NCI-H69 (cell line): Measurements from ENCODE around the gene RTF1.
"Not testable (repeated sequence)": the region's sequence is repeated elsewhere in the genome, so short reads cannot be mapped to it uniquely, and the experiment has no call there.

Source experiments
- DNase-seq: peaks from one replicate; lab custom pipeline; 2025; lab: John Stamatoyannopoulos, UW

Gene RTF1

DNA sequence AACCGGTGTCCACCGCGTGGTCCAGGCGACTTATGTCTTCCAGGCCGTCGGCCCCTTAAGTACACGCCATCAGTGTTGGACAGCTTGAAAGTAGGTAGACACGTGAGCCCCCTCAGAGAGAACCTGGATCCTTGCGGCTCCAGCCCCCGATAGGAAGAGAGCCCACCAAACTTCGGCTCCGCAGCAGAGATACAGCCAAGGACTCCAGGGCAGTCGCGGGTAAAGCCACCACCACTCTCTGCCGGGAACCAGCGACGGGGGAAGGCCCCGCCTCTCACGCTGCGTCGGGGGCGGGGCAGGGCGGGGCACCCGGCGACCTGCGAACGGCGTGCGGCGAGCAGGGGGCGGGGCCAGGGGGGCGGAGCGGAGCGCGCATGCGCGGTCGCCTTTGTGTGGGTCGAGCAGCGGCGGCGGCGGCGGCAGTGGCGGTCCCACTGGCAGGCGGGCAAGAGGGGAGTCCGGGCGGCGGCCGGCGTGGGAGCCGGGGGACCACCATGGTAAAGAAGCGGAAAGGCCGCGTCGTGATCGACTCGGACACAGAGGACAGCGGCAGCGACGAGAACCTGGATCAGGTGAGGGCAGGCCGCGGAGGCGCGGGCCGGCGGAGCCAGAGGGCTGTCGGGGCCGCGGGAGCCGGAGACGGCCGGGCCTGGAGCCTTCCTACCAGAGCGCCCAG, at the start of gene RTF1:
TSS of gene RTF1 (plus strand) at position 354 of the 676 bp plus-strand sequence. CDS start at position 375, 21 bp downstream.
- peak; percentile 96 for DNase-seq

DNA sequence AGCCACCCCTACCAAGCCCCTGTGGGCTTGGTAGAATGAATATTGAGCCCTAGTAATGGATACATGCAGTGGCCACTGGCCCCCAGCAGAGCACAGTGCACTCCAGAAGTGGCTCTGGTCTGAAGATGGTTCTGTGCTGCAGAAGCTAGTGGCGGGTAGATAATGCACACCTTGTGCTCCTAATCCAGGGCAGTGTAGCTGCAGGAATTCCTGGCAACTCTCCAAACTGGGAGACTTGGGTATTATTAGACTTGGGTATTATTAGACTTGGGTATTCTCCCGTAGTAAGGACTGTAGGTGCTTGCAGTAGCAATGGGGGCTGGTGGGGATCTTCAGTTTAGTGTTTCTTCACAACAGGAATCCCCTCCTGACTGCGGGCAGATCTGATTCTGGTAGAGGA, 49.5 kb upstream of the RTF1 start:
- no peak for DNase-seq

DNA sequence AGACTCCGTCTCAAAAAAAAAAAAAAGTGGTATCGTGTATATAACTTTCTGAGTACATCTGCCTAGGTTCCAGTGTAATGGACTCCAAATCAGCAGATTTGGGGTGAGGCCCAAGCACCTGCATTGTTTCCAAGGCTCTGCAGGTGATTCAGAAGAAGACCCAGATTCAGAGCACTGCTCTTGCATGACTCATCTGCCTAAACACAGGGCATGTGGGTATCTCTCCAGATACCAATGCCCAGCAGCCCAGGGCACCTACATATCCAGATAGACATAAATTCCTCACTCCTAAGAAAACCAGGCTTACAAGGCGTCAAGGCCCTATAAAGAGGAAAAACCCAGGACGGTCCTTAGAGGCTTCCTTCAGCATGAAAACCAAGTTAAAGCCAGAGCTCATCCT, 38.9 kb upstream of the RTF1 start:
- no peak for DNase-seq

DNA sequence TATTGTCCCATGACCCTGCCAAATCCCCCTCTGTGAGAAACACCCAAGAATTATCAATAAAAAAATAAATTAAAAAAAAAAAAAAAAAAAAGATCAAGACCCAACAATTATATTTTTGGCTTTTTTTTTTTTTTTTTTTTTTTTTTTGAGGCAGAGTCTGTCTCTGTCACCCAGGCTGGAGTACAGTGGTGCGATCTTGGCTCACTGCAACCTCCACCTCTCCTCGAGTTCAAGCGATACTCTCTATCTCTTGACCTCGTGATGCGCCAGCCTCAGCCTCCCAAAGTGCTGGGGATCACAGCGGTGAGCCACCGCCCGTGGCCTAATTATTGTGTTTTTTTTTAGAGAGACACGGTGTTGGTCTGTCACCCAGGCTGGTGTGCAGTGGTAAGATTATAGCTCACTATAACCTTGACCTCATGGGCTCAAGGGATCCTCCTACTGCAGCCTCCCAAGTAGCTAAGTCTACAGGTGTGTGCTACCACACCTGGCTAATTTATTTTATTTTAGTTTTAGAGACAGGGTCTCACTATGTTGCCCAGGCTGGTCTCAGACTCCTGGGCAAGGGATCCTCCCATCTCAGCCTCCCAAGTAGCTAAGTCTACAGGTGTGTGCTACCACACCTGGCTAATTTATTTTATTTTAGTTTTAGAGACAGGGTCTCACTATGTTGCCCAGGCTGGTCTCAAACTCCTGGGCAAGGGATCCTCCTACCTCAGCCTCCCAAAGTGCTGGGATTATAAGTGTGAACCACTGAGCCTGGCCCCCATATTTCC, 32.7 kb upstream of the RTF1 start:
- DNase-seq: not testable (repeated sequence)

DNA sequence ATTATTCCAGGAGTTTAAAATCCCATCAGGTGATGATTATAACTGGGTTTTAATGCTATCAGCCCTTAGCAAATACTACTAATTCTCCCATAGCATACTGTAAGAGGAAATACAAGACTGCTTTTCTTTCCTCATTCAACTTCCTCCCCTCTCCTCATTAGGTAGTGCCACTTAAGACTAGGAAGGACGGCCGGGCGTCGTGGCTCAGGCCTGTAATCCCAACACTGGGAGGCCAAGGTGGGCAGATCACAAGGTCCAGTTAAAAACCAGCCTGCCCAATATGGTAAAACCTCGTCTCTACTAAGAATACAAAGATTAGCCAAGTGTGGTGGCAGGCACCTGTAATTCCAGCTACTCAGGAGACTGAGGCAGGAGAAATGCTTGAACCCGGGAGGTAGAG, 29.2 kb upstream of the RTF1 start:
- no peak for DNase-seq

DNA sequence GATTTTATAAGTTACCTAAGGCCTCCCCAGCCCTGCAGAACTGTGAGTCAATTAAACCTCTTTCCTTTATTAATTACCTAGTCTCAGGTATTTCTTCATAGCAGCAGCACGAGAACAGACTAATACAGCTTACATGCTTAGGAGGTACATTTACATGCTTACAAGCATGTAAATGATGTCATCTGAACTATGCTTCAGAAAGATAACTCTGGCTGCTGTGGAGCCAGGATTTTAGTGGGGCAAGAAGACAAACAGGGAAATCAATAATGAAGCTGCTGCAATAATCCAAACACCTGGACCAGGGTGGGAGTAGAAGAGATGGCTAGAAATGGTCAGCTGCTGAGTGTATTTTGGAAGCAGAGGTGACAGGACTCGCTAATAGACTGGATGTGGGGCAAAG, 24.2 kb upstream of the RTF1 start:
- no peak for DNase-seq

DNA sequence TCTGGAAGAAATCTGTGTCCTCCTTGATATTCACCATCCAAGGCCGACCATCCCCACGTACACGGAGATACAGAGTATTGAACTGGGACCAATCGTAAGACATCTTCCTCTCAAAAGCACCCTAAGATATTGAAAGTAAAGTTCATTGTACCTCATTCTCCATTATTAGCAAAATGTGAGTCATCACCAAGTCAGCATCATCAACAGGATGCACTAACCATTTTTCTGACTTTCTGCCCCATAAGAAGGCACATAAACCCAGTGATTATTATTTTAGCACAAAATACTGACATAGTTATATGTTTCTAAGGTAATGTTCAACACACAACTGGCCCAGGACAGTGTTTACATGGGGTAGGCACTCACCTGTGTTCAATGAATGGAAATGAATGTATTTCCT, 22.0 kb upstream of the RTF1 start:
- DNase-seq: no peak

DNA sequence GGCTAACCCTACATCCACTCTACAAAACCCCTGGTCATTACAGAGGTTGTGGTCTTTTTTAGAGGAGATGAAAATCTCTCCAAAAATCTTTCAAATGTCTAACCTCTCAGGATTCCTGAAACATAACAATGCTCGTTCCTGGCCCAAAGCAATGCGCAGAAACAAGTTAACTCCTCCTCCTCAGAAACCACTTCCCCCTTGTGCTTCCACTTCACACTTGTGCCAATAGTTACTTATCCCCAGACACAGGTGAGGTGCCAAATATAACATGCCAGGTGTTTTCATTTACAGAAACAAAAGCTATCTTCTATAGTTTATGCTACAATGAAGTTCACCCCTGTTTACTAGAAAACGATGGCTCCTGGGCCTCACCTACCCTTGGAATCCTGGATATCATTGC, 20.8 kb upstream of the RTF1 start:
- DNase-seq: no peak

DNA sequence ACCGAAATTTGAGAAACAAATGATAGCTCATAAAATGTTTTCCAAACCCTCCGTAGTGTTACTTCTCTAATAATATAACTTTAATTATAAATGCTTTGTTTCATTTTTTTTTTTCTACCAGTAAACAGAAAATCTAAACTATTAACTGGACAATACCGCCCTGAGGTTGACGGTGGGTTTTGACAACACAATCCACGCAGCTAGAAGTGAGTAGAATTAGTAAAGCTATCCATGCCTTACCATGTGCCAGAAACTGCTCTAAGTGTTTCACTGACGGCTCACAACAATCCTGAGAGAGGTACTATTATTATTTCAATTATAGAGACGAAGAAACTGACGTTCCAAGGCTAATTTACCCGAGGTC, 15.0 kb upstream of the RTF1 start:
- no peak for DNase-seq

DNA sequence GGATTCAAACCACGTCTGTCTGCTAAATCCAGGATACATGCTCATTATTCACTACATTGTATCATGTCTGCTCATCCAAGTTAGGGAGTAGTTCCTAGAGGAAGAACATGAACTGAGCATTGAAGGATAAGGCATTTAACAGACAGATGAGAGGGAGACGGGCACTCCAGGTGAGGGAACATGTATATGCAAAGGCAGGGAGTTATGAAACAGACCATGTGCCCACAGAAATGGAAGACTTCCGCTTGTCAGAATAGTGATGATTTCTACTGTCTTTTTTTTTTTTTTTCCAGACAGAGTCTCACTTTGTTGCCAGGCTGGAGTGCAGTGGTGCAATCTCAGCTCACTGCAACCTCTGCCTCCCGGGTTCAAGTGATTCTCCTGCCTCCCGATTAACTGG, 9.6 kb upstream of the RTF1 start:
- no peak for DNase-seq

DNA sequence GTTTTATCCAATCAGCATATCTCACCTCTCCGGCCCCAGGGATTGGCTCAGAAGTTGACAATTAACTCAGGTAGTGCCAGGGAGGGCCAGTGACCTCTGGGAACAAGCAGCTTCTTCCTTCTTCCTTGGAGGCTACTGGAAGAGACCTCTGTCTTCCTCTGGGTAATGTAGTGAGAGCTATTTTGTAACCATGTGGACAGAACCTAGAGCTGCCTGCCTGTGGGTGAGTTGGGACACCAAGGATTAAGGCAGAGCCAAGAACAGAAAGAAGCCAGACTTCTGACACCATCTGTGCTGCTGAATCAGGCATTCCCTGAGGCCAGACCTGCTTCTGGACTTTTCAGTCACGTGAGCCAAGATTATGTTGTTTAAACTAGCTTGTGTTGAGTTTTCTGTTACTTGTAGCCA, 8.7 kb upstream of the RTF1 start:
- peak; percentile 25 for DNase-seq

DNA sequence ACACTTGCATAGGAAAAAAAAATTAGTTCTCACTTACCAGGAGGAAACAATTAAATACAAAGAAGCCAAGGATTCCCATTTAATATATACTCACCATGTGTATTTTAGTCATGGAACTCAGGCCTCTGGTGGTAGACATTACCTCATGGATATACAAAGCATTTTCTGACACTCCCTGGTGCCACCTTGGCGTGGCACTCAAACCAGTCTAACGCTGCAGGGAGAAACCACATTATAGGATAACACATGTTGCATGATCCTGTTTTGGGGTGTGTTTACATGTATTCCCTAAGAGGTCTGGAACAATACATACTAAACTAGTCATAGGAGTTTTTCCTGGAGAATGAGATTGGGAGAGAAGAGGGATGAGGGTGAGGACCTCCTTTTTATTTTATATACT, 5.9 kb upstream of the RTF1 start:
- peak; percentile 16 for DNase-seq

DNA sequence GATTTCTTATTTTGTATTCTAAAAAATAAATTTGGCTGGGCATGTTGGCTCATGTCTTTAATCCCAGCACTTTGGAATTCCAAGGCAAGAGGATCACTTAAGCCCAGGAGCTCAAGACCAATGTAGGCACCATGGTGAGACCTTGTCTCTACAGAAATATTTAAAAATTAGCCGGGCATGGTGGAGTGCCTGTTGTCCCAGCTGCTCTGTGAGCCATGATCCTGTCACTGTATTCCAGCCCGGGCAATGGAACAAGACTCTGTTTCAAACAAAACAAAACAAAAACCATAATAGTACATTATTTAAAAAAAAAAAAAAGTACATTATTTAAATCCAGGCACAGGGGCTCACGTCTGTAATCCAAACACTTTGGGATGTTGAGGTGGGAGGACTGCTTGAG, 5.5 kb upstream of the RTF1 start:
- no peak for DNase-seq

DNA sequence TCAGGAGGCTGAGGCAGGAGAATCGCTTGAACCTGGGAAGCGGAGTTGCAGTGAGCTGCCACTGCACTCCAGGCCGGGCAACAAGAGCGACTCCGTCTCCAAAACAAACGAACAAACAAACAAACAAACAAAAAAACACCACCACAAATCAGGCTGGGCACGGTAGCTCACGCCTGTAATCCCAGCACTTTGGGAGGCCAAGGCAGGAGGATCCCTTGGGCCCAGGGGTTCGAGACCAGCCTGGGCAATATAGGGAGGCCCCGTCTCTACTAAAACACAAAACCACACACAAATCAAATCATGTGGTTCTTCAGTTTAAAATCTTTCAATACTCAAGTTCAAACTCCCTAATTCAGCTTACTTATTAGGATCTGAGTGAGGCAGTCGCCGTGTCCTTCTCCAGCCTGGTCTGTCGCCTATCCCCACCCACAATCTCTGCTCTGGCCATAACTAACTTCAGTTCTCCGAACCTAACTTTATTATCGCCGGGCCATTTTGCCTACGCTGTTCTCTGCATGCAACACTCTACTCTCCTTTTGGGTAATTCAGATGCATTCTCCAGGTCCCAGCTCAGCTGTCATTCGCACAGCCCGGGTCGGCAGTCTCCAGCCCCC, 660 bp upstream of the RTF1 start:
- DNase-seq: no peak

DNA sequence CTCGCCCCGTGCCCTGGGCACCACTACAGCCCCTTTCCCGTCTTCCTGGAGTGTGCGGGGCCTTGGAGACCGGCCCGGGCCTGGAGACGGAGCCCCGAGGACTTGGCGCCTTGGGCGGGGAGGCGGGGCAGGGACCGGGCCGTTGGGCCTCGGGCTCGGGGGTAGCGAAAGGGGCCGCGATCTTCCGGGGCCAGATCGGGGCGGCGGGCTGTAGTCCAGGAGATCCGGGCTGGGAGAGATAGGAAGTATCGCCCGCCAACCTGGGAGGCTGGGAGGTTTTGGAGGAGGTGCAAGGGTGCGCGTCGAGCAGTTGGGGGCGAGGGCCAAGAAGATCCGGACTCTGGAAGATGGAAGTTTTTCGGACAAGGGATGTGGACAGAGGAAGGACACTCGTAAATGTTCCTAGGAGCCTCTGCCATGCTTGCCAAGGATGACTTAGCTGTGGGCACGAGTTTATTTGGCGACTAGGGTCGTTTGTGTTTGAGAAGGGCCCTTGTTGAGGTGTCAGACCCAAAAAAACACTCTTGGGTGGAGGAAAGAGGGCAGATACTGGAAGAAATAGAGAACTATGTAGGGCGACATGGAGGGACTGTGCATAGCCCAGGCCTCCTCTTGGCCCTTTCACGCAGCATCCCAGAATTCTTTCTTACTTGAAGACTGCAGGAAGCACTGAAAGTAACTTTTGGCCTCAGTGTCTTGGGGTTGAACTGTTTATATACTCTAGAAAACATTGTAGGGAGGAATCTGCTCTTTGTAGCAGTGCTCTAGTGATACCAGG, 712 bp downstream of the RTF1 start:
- peak; percentile 71 for DNase-seq

DNA sequence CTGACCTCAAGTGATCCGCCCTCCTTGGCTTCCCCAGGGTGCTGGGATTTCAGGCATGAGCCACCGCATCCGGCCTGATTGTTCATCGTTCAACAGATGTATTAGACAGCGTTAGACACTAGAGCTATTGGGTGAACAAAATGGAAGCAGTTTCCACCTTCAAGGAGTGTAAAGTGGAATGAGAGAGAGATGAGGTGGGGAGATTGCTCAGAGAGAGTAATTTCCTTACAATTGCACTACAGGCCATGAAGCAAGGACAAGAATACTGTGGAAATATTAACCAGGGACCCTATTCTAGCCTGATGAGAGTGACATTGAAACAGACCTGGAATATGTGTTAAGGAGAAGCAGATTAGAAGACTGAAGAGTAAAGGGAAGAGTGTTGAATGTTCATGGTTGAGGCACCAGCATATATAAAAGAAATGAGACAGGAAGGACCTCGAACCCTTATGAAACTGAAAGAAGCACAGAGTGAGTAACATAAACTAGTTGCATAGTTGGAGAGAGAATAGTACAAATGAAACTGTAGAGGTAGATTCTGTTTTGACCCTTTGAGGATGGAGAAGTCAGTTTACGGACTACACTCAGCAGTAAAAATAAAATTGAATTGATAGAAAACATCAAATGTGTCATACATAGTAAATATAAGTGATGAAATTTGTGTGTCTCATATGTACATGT, 7.2 kb downstream of the RTF1 start:
- DNase-seq: no peak

DNA sequence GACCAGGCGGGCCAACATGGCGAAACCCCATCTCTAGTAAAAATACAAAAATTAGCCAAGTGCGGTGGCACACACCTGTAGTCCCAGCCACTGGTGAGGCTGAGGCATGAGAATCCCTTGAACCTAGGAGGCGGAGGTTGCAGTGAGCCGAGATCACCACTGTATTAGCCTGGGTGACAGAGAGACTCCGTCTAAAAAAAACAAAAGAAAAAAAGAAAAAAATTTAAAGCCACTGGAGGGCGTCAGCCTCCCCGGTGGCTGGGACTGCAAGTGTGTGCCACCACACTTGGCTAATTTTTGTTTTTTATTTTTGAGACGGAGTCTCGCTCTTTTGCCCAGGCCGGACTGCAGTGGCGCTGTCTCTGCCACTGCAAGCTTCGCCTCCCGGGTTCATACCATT, 7.9 kb downstream of the RTF1 start:
- DNase-seq: no peak

DNA sequence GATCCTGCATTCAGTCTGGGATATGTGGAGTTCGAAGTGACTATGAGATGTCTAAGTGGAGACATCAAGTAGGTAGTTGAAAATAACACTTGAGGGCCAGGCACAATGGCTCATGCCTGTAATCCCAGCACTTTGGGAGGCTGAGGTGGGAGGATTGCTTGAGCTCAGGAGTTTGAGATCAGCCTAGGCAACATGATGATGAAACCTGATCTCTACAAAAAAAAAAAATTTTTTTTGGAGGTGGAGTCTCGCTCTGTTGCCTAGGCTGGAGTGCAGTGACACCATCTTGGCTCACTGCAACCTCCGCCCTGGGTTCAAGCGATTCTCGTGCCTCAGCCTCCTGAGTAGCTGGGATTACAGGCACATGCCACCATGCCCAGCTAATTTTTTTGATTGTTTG, 9.0 kb downstream of the RTF1 start:
- DNase-seq: not testable (repeated sequence)

DNA sequence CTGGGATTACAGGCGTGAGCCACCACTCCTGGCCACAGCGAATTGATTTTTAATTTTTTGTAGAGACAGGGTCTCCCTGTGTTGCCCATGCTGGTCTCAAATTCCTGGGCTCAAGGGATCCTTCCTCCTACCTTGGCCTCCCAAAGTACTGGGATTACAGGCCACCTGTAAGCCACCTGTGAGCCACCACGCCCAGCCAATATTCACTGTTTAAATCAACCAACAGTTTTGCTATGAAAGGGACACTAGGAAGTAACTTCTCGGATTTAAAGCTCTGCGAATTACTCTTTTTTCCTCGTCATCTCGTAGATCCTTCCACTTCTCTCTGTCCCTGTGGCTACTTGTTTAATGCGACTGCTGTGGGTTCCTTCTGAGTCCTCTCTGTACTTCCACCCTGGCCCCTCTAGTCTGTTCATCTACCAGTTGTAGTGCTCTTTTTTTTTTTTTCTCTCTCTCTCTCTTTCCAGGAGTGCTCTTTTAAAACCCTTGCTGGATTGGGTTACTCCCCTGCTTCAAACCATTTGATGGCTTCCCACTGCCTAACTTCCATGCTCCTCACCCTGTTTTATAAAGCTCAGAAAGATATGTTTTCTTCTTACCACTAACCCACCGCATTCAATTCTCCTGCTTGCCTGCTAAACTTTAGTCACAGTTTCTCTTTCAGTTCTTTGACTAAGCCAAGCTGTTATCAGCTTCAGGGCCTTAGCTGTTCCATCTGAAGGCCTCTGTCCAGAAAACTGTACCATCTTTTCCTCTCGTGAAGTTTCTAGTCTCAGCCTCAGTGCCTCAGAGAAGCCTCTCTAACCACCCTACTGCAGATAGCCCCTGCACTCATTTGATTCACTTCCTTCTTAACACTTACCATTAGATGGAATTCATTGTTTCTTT, 12.4 kb downstream of the RTF1 start:
- no peak for DNase-seq

DNA sequence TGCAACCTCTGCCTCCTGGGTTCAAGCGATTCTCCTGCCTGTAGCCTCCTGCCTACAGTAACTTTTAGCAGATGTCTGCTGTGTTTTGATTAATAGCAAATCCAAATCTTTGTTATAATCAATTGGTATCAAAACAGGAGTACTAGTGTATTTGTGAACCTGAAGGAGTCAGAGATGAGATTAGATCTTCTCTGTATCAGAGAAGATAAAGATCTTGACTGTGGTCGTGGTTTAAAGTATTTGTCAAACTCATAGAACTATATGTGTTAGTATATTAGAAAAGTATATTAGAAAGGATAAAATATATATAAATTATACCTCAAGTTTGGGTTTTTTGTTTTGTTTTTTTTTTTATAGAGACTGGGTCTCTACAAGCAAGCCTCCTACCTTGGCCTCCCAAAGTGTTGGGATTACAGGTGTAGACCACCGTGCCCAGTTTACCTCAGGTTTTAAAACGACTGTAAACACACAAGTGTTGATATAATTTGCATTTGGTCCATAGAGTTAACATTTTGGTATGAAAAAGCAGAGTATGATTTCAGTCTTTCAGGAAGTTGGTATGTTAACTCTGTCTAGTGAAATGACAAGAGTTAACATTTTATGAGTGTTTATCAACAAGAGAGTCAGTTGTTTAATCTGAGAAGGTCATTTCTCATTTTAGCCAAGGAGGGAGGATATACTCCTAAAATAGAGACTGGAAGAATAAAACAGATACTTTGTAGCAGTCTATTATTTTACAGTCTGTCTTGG, 18.3 kb downstream of the RTF1 start:
- DNase-seq: no peak
